ENCODE results near the gene ACTRT2. TPM values are rescaled to one million over a fixed set of nuclear protein-coding genes. Genes with fewer than 3 reads are reported as not detected.

ACTRT2 gene
- total RNA-seq: not detected
- long read RNA-seq: 0 reads

- no peaks in the 10 kb centered on the region for H3K36me3 ChIP-seq
- peak in 1 of 2 donors; percentile 12 for ATAC-seq
- H3K27me3 ChIP-seq (ENCODE audit: low read depth): peaks cover 9% of the 10 kb centered on the region
- no peak for TF ChIP-seq CTCF (IDR thresholded peaks at IDR 0.05)
- no peaks in the 10 kb centered on the region for H3K9me3 ChIP-seq
- no peaks in the 10 kb centered on the region for H3K4me1 ChIP-seq
- no peak within 1 kb of the TSS for H3K4me3 ChIP-seq
- DNase-seq: no peak
- no peak within 1 kb of the TSS for H3K27ac ChIP-seq
- intact Hi-C loops (cut with DNase I): no loop called here
Measured at GRCh38 chr1:3021233-3021671, at the start of gene ACTRT2. Gene ACTRT2, plus strand, starts transcription at chr1:3021467. Its CDS starts 220 bp downstream, at chr1:3021687.

- no peak for DNase-seq
Measured at GRCh38 chr1:2971609-2972008, 49.7 kb upstream of the ACTRT2 start.

GRCh38 chr1:2972011-2972878, 49.0 kb upstream of the ACTRT2 start:
- H3K27me3 ChIP-seq (ENCODE audit: low read depth): peaks cover 32% of the 10 kb centered on the region

More at GRCh38 chr1:2971609-2972008, 49.7 kb upstream of the ACTRT2 start:
- Histone ChIP-seq H3K9me3 (no peaks in the 10 kb centered on the region), H3K36me3 (no peaks in the 10 kb centered on the region), H3K27ac (no peak overlapping the region), H3K4me3 (no peak overlapping the region), H3K27me3 (ENCODE audit: low read depth) (peaks cover 34% of the 10 kb centered on the region), H3K4me1 (no peaks in the 10 kb centered on the region)
- no peak for TF ChIP-seq CTCF (IDR thresholded peaks at IDR 0.05)
- intact Hi-C loops (cut with DNase I): no loop called here
- ATAC-seq: no peak

GRCh38 chr1:2972879-2973575, 48.2 kb upstream of the ACTRT2 start:
- Histone ChIP-seq H3K4me1 (no peaks in the 10 kb centered on the region), H3K36me3 (no peaks in the 10 kb centered on the region), H3K4me3 (no peak overlapping the region), H3K27me3 (ENCODE audit: low read depth) (peaks cover 25% of the 10 kb centered on the region), H3K27ac (no peak overlapping the region), H3K9me3 (no peaks in the 10 kb centered on the region)
- ATAC-seq (no peak), DNase-seq (no peak)
- no peak for TF ChIP-seq CTCF (IDR thresholded peaks at IDR 0.05)
- intact Hi-C loops (cut with DNase I): no loop called here

More at GRCh38 chr1:2972011-2972878, 49.0 kb upstream of the ACTRT2 start:
- ATAC-seq: no peak
- Histone ChIP-seq H3K9me3 (no peaks in the 10 kb centered on the region), H3K4me1 (no peaks in the 10 kb centered on the region), H3K27ac (no peak overlapping the region), H3K36me3 (no peaks in the 10 kb centered on the region), H3K4me3 (no peak overlapping the region)
- TF ChIP-seq CTCF (IDR thresholded peaks at IDR 0.05): no peak
- DNase-seq: no peak
- intact Hi-C loops (cut with DNase I): no loop called here

GRCh38 chr1:2973601-2974593, 47.4 kb upstream of the ACTRT2 start:
- Histone ChIP-seq H3K36me3 (no peaks in the 10 kb centered on the region), H3K9me3 (no peaks in the 10 kb centered on the region), H3K4me3 (no peak overlapping the region), H3K4me1 (no peaks in the 10 kb centered on the region), H3K27ac (no peak overlapping the region), H3K27me3 (ENCODE audit: low read depth) (peaks cover 18% of the 10 kb centered on the region)
- intact Hi-C loops (cut with DNase I): no loop called here
- TF ChIP-seq CTCF (IDR thresholded peaks at IDR 0.05): no peak
- ATAC-seq (no peak), DNase-seq (no peak)

Measured in lower lobe of right lung (tissue), 2 donors.